K562 (cell line): ENCODE results near the gene DUSP28. TPM values are rescaled to one million over a fixed set of nuclear protein-coding genes. Genes with fewer than 3 reads are reported as not detected.

Experiments used
- ATAC-seq: fragments of 200-7000 bp; cut with Tn5 transposase; 3 replicates; pipeline ENCODE4 v1.9.1; 2020; ENCODE audit warnings: moderate library complexity
- BruUV-seq: library from RNA; stranded (reverse); fragments of 400-500 nt; replicated peaks from 2 replicates; lab custom pipeline; 2021; lab: Mats Ljungman, UMichigan
- CTCF ChIA-PET: fragments of 300-600 bp; formaldehyde crosslinking; extraction: SDS; loops from one replicate; lab custom pipeline; 2021; ENCODE audit warnings: low intra/inter-chr PET ratio; lab: Yijun Ruan, JAX
- POLR2A ChIA-PET: fragments of 300-600, 350-650 bp; sonication (Branson Sonifier 250); formaldehyde crosslinking; extraction: SDS; loops from one replicate; lab custom pipeline; 2021; ENCODE audit warnings: antibody characterized with exemption, inconsistent platforms; lab: Yijun Ruan, JAX
- DNase-seq, 4 experiments: peaks; one replicate each; pipeline versions ENCODE4 v3.0.0 to v3.0.0-alpha.2; 2011 to 2018; ENCODE audit warnings: low spot score in 3 of 4, mixed read lengths in 3 of 4; ENCODE audit errors: extremely low read depth in 1 of 4
- FAIRE-seq: peaks from 2 replicates; lab custom pipeline; 2011; peaks lifted over from hg19 to GRCh38; lab: Jason Lieb, UNC
- H2AFZ ChIP-seq: 2 replicates; pipeline ENCODE4 v1.6.0; 2011; ENCODE audit warnings: low read depth, low read length, control low read depth, inconsistent platforms
- H3K27ac ChIP-seq: fragments of 200-600 bp; 3 replicates; pipeline ENCODE4 v1.8.0; 2011; ENCODE audit warnings: low read depth, mild to moderate bottlenecking, control low read depth, inconsistent platforms, low read length, moderate library complexity, mixed read lengths; ENCODE audit errors: extremely low read depth
- H3K27me3 ChIP-seq, 2 experiments: fragments of 300-600 bp in 1 of 2; 2 replicates in 1 of 2; 3 replicates in 1 of 2; pipeline versions ENCODE4 v1.6.0 to v1.8.0; 2011; ENCODE audit warnings: inconsistent platforms in 2 of 2, low read length in 2 of 2, mild to moderate bottlenecking in 1 of 2, mixed read lengths in 1 of 2, moderate library complexity in 1 of 2; ENCODE audit not compliant: control insufficient read depth in 2 of 2, insufficient read depth in 2 of 2
- H3K36me3 ChIP-seq: fragments of 300-600 bp; 3 replicates; pipeline ENCODE4 v1.8.0; 2011; ENCODE audit warnings: mild to moderate bottlenecking, low read length, inconsistent platforms; ENCODE audit not compliant: control insufficient read depth, insufficient read depth
- H3K4me1 ChIP-seq, 2 experiments: fragments of 200-600 bp in 1 of 2; replicated peaks in 1 of 2; 2 replicates in 1 of 2; 3 replicates in 1 of 2; pipeline versions ENCODE4 v1.5.1 to v1.8.0; 2011; ENCODE audit warnings: inconsistent platforms in 2 of 2, low read length in 2 of 2, mild to moderate bottlenecking in 1 of 2, mixed read lengths in 1 of 2, moderate library complexity in 1 of 2; ENCODE audit not compliant: control insufficient read depth in 2 of 2, insufficient read depth in 2 of 2
- H3K4me2 ChIP-seq: 2 replicates; pipeline ENCODE4 v1.6.1; 2011; ENCODE audit warnings: low read length, control low read depth, inconsistent platforms, mixed read lengths; ENCODE audit not compliant: insufficient read depth
- H3K4me3 ChIP-seq: fragments of 200-600 bp; sonication (generic), shearing (Covaris generic); 2 replicates; pipeline ENCODE4 v1.5.1; 2016; ENCODE audit warnings: control low read depth, inconsistent platforms
- H3K79me2 ChIP-seq: fragments of 200-600 bp; 3 replicates; pipeline ENCODE4 v1.8.0; 2011; ENCODE audit warnings: low read length, inconsistent platforms; ENCODE audit not compliant: control insufficient read depth, insufficient read depth
- H3K9ac ChIP-seq, 2 experiments: 2 replicates each; pipeline versions ENCODE4 v1.6.0 to v1.6.1; 2011; ENCODE audit warnings: low read depth in 2 of 2, low read length in 2 of 2, control low read depth in 1 of 2, inconsistent platforms in 1 of 2, mild to moderate bottlenecking in 1 of 2, mixed read lengths in 1 of 2; ENCODE audit not compliant: insufficient read depth in 1 of 2
- H3K9me1 ChIP-seq: one replicate; pipeline ENCODE4 v1.6.0; 2011; ENCODE audit warnings: inconsistent platforms, mild to moderate bottlenecking, low read length, moderate library complexity; ENCODE audit not compliant: control insufficient read depth, insufficient read depth
- H3K9me3 ChIP-seq: replicated peaks from 2 replicates; pipeline ENCODE4 v1.5.1; 2011; ENCODE audit warnings: low read depth, low read length, inconsistent platforms; ENCODE audit not compliant: control insufficient read depth, insufficient read depth
- H4K20me1 ChIP-seq: replicated peaks from 2 replicates; pipeline ENCODE4 v1.6.1; 2011; ENCODE audit warnings: low read length, inconsistent platforms, mixed read lengths; ENCODE audit not compliant: control insufficient read depth, insufficient read depth
- HES1 ChIP-seq: fragments of 450-650 bp; IDR thresholded peaks from 2 replicates; pipeline ENCODE4 v1.6.1; 2016; ENCODE audit warnings: low read depth, mild to moderate bottlenecking, moderate library complexity
- POLR2G ChIP-seq: fragments of 200-400 bp; formaldehyde crosslinking; IDR thresholded peaks from 2 replicates; pipeline ENCODE4 v1.6.1; 2017; ENCODE audit warnings: low read depth, mild to moderate bottlenecking, antibody characterized with exemption, low read length, moderate library complexity
- WGBS: fragments of 100-300 bp; shearing (Covaris generic); methylation state at CpG from one replicate; pipeline ENCODE4 v1.1.6; 2016; ENCODE audit warnings: low coverage, mixed read lengths; ENCODE audit not compliant: insufficient coverage; ENCODE audit errors: missing lambda C conversion rate; 5-methylcytosine and 5-hydroxymethylcytosine counted together
- in situ Hi-C: fragments of 300-500 bp; cut with MboI; formaldehyde crosslinking; loops from 4 replicates; pipeline ENCODE4 v1.15.0; 2018; ENCODE audit warnings: inconsistent platforms, mixed read lengths
- intact Hi-C: fragments of 100-400 bp; cut with micrococcal nuclease; formaldehyde crosslinking; loops from 2 replicates; pipeline ENCODE4 v1.14.2; 2022
- polyA plus RNA-seq, 8 experiments: library from polyadenylated mRNA; depleted of rRNA in 4 of 8; stranded (reverse) in 5 of 8; unstranded in 3 of 8; fragments of >200 nt; fragmentation: Nextera tagmentation in 2 of 8; fragmentation: Illumina TruSeq in 1 of 8; extraction: Ambion mirVana in 2 of 8; extraction: Trizol in 1 of 8; gene quantifications; 2 replicates each; pipeline versions ENCODE4 v1.2.1 to v1.2.3, GENCODE V29; 2011 to 2014; ENCODE audit warnings: inconsistent platforms in 1 of 8, missing spikeins in 1 of 8
- total RNA-seq, 7 experiments: library from RNA; depleted of rRNA in 6 of 7; stranded (reverse); fragments of >200 nt in 6 of 7; fragmentation: Illumina TruSeq in 2 of 7; extraction: Trizol in 2 of 7; gene quantifications; 2 replicates each; pipeline versions ENCODE4 v1.2.1 to v1.2.3, GENCODE V29; 2011 to 2021; ENCODE audit warnings: low replicate concordance in 1 of 7

The DUSP28 gene
- total and polyA plus RNA-seq, 9 of the 15 experiments (the other 6 are each of a cell fraction or from before 2014, with no cell fraction given): 2.8 to 8.1 (median 4.2) TPM

- Histone ChIP-seq H4K20me1 (no peaks in the 10 kb centered on the region), H3K27ac (no peak overlapping the region), H3K79me2 (no peaks in the 10 kb centered on the region), H3K9ac (peak overlapping the region in 1 of 2 experiments; percentile 80; a peak in 2 of 4 replicates), H3K36me3 (no peaks in the 10 kb centered on the region), H3K4me1 (peaks cover 4 to 29% of the 10 kb centered on the region in 2 experiments; a peak in 3 of 5 replicates), H2AFZ (0 out of 2 replicates have a peak overlapping the region, but pooled peaks have one; percentile 9), H3K4me3 (no peak overlapping the region), H3K27me3 (no peaks in the 10 kb centered on the region), H3K9me1 (no peaks in the 10 kb centered on the region), H3K9me3 (no peaks in the 10 kb centered on the region), H3K4me2 (no peak overlapping the region)
- TF ChIP-seq HES1 (no peak), POLR2G (peak; percentile 16; the same call in 1 of the 2 replicates)
- 67% methylated on average over 1 of the region's 10 CpGs for WGBS
- DNase-seq (no peak), ATAC-seq (peak; percentile 18), FAIRE-seq (no peak)
- BruUV-seq: no TSS peak
- in situ Hi-C loops (no loop called here), intact Hi-C loops (loop anchor here (1.0 kb wide), 1 partner anchor 38 kb away; no protein-coding TSS in a partner anchor)
- ChIA-PET CTCF (no interaction called here), POLR2A (interaction anchor here (0.6 to 0.7 kb wide), 3 partner anchors 41 to 1323 kb away, joined by 3 to 4 read pairs (median 3); no protein-coding TSS in a partner anchor)
Measured at GRCh38 chr2:240603846-240604245, 43.7 kb downstream of the DUSP28 start.
